GM19372 (cell line): ENCODE data around the gene CTIF.
"Not testable (repeated sequence)": the region's sequence is repeated elsewhere in the genome, so short reads cannot be mapped to it uniquely, and the experiment has no call there.

Experiments used
- ATAC-seq: cut with Tn5 transposase; IDR thresholded peaks from one replicate; pipeline ENCODE4 v1.9.1; 2021; ENCODE audit warnings: mild to moderate bottlenecking, low read depth, moderate library complexity; ENCODE audit not compliant: unreplicated experiment

Gene CTIF

GRCh38 chr18:48699761-48700160 lies 160.9 kb downstream of the CTIF start:
- ATAC-seq: no peak

GRCh38 chr18:48700446-48700845 lies 161.6 kb downstream of the CTIF start:
- ATAC-seq: no peak

GRCh38 chr18:48702346-48703027 lies 163.7 kb downstream of the CTIF start:
- no peak for ATAC-seq

- ATAC-seq: no peak
These were observed 164.2 kb downstream of the CTIF start for GRCh38 chr18:48703028-48703386.

GRCh38 chr18:48703418-48703817 lies 164.6 kb downstream of the CTIF start:
- ATAC-seq: no peak

GRCh38 chr18:48705043-48705442 lies 166.2 kb downstream of the CTIF start:
- ATAC-seq: no peak

GRCh38 chr18:48705531-48705930 lies 166.7 kb downstream of the CTIF start:
- ATAC-seq: no peak

- ATAC-seq: no peak
These were observed 167.9 kb downstream of the CTIF start for GRCh38 chr18:48706731-48707130.

- no peak for ATAC-seq
These were observed 168.9 kb downstream of the CTIF start for GRCh38 chr18:48707636-48708296.

- ATAC-seq: no peak
These were observed 170.0 kb downstream of the CTIF start for GRCh38 chr18:48708807-48709206.

- no peak for ATAC-seq
These were observed 170.7 kb downstream of the CTIF start for GRCh38 chr18:48709371-48710062.

GRCh38 chr18:48711651-48712486 lies 173.0 kb downstream of the CTIF start:
- no peak for ATAC-seq

GRCh38 chr18:48713309-48713708 lies 174.5 kb downstream of the CTIF start:
- no peak for ATAC-seq

GRCh38 chr18:48714873-48715272 lies 176.0 kb downstream of the CTIF start:
- ATAC-seq: no peak

- ATAC-seq: peak; percentile 87
These were observed 177.0 kb downstream of the CTIF start for GRCh38 chr18:48715711-48716361.

- ATAC-seq: not testable (repeated sequence)
These were observed 178.4 kb downstream of the CTIF start for GRCh38 chr18:48717227-48717626.

GRCh38 chr18:48718251-48718959 lies 179.6 kb downstream of the CTIF start:
- no peak for ATAC-seq

GRCh38 chr18:48719388-48719787 lies 180.6 kb downstream of the CTIF start:
- ATAC-seq: no peak

GRCh38 chr18:48719974-48720654 lies 181.3 kb downstream of the CTIF start:
- no peak for ATAC-seq
